ENCODE data around the gene MID1. TPM values are rescaled to one million over a fixed set of nuclear protein-coding genes. Genes with fewer than 3 reads are reported as not detected.

Gene MID1
- total RNA-seq (2022; extraction: Qiagen RNA extraction), result 33.7 to 54.1 TPM (median 51.1 TPM) in 5 replicates

GRCh38 chrX:10620121-10620699, at the start of gene MID1:
Gene MID1 (minus strand): TSS chrX:10620585. CDS start chrX:10567547, 53,038 bp downstream.

